ACHN (cell line): ENCODE results near the gene ADAMTS14.

Experiments
- DNase-seq: peaks from one replicate; pipeline ENCODE4 v3.0.0-alpha.2; 2015
- in situ Hi-C: cut with HindIII; loops from 2 replicates; pipeline ENCODE4 v1.10.0; 2017; ENCODE audit warnings: low sequenced_read_pairs, low pct_ligation_motif_present, low pct_unique_long_range_greater_than_20kb

The ADAMTS14 gene

DNA sequence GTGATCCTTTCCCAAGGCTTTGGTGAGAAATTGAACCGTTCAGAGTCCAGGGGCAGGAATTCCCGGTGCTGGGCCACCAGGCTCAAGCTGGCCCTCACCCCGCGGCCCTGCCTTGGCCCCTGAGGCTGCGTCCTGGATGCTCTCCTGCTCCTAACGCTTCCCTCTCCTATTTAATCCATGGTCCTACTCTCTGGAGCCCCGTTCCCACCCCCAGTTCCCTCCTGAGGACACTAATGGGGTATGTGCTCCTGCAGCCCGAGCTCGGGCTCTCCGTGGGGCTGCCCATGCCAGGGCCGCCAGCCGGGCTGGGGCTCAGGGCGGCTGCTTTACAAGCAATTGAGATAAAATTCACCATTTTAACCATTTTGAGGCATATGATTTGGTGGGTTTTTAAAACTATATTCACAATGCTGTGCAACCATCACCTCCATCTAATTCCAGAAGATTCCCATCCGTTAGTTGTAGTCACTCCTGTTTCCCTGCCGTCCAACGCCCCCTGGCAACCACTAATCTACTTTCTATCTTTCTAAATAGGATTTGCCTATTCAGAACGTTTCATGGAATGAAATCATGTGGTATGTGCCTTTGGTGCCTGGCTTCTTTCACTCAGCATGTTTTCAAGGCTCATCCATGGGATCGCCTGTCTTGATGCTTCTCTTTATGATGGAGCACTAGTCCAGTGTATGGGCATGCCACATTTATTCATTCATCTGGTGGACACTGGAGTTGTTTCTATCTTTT is 33.0 kb downstream of the ADAMTS14 start:
- in situ Hi-C loops: no loop called here
- no peak for DNase-seq

DNA sequence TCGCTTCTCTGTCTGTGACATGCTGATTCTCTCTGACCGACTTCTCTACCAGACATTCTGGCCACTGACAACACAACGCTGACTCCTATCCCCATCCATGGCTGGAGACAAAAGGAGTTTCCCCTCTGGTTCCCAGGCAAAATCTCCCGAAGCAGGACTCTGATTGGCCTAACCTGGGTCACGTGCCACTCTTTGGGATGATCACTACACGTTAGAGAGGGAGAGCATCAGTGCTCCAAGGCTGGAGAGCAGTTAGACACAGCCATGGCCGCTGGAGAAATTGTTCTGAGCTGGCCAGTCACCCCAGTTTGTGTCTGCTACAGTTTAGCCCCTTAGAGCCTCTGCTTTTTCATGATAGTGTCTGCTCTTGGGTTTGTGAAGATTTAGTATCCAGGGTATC is 38.9 kb downstream of the ADAMTS14 start:
- in situ Hi-C loops: no loop called here

DNA sequence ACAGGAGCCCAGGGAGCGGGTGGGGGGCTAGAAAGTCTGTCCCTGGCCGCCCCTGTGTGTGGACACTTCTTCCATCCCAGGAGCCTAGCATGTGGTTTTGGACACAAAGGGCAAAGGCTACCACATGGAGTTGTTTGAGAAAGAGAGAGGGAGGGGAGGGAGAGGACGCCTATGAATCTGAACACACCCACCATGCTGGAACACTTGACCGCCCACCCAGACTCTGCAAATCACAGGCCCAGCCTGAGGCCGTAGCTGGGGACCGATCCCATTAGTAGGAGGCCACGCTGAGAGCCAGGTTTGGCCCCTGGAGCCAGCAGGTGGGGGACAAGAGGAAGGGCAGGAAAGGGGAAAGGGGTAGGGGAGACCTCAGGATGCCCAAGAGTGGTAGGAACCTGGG is 39.6 kb downstream of the ADAMTS14 start:
- no peak for DNase-seq
- in situ Hi-C loops: no loop called here

More for the DNA sequence above, 38.9 kb downstream of the ADAMTS14 start:
- no peak for DNase-seq

DNA sequence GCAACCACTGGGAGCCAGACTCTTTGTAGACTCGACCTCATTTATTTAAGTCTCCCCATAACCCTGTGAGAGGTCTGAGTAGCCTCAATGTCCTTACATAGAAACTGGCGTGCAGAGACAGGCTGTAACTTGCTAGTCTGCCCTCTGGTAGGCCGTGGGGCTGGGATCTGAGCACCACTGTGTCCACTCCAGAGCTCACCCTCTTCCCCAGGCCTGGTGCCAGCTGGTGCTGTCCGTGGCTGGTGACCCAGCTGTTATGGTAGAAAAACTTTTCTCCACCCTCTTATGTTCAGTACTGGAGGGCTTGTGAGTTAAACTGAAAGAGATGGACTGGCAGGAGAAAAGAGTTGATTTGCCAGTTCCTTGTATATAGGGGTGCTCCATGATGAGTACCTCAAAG is 41.9 kb downstream of the ADAMTS14 start:
- no peak for DNase-seq
- in situ Hi-C loops: no loop called here

DNA sequence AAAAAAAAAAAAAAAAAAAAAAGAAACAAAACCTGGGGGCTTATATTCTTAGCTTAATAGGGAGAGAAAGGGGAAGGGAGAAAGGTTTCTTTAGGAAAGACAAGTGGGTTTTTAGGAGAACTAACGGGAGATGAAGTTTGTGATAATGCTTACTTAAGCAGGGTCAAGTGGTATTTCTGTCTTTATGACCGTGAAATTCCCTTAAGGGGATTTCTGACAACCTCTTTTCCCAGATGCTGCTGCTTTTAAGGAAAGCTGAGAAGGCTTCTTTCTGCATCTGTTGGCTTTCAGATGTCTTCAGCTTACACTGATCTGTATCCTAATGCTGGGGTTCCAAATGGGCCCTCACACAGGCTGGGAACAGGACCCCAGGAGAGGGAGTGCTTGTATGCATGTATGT is 42.6 kb downstream of the ADAMTS14 start:
- in situ Hi-C loops: no loop called here
- no peak for DNase-seq

DNA sequence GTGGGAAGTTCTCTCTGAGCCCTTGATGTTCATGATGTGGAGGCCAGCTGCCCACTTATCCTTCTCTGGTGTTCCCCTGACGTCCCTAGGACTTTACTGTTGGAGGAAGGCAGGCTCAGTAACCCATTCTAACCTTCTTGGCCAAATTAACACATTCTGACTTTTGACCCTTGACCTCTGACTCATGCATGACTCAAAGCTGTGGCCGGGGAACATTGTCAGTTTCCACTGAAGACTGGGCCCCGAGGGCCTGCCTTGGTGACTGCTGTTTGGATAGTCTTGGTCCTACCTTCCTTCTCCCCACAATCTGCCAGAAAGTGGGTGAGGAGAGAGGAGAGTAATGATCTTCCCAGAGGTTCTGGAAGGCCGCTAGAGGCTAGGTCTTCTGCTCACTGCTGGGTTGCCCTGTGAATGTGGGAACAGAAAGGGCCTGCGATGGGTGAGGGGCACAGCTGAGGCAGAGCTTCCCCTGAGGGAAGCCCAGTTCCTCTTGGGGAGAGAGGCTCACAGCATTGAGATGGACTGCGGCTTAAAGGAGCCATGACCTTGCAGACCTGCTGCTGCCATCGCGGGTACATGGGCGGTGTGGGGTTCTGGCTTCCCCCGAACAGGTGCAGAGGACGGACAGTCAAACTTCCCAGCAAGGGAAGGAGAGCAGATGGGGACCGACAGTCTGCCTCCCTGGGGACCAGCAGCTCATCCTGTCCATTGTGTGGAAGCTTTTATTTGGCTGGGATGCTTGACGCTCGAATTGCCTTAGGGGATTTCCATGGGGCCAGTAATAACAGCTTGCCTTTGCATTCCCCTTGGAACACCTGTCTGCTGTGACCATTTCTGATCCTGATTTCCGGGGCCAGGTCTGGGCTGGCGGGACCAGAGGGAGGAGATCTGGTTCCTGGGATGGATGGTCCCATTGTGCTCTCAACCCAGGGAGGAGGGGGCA is 43.8 kb downstream of the ADAMTS14 start:
- DNase-seq: peak; percentile 5
- in situ Hi-C loops: no loop called here

DNA sequence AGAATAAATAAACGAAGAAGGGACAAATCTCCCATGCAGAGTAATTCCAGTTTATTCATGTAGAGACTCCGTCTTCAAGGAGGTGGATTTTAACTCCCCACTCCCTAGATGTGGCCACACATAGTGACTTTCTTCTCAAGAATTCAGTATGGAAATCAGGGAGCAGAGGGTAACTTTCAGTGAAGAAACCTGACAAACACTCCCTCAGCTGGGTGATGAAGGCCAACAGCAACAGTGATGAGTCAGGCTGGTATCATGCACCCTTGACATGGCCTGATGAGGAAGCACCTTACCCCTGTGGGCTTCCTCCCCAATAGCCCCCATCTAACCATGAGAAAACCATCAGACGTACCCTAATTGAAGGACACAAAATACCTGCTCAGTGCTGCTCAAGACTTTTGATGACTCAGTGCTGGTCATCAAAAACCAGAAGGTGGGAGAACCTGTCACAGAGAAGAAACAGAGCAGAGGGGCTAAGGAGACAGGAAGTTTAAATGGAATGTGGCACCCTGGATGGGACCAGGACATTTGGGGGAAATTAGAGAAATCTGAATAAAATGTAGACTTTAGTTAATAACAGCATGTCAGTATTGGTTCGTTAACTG is 50.6 kb downstream of the ADAMTS14 start:
- in situ Hi-C loops: no loop called here
- peak; percentile 48 for DNase-seq

DNA sequence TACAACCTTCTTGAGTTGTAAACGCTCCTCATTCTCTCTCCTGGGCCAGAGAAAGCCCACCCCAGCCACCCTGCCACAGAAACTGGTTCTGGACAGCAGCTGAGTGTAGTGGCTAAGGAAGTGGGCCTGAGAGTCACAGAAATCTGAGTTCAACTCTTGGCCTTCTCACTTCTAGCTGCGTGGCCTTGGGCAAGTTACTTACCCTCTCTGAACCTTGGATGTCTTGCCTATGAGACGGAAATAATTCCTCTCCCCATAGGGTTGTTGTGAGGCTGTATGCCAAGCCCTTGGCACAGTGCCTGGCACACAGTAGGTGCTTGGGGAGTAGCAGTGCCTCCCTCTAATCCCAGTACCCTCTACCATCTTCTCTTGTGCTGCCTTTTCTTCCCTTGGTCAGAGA is 51.5 kb downstream of the ADAMTS14 start:
- in situ Hi-C loops: no loop called here
- DNase-seq: no peak

DNA sequence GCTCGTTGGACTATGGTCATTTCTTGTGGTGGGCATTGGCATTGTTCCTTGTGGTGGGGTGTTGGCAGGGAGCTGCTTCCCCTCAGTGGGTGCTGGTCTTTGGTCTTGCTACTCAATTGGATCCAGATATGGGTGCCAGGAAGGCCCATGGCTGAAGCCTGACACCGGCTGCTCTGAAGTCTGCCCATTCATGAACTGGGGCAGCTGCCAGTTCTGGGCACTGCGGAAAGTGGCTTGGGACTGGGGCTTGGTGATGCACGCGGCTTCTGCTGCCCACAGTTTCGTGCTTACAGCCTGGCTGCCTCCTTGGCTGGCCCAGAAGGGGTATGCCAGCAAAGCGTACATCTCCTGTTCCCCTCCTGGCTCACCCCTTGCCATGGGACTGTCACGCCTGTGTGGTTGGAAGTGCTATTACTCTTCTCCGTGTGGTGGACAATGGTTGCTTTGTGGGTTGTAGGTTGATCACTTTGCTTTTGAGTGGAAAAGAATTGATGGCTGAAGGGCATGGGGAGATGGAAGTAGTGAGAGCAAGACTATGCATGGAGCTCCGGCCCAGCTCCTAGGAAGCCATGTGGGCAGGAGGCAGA is 54.7 kb downstream of the ADAMTS14 start:
- DNase-seq: no peak
- in situ Hi-C loops: no loop called here

DNA sequence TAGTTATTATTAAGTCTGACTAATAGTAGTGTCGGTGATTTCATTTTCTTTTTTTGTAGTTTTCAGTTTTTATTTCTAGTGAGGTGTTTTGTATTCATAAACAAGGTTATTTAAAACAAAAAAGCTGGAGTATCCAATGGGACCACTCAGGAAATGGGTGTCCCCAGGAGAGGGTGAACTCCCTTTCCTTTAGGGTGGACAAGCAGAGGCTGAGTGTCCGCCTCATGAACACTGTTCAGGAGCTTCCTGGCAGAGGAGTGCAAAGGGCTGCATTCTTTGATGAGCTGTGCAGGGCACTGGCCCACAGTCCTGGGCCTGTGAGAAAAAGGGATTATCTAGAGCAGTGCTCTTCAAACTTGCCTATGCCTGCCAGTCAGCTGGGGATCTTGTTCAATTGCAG is 56.0 kb downstream of the ADAMTS14 start:
- DNase-seq: no peak
- in situ Hi-C loops: no loop called here

DNA sequence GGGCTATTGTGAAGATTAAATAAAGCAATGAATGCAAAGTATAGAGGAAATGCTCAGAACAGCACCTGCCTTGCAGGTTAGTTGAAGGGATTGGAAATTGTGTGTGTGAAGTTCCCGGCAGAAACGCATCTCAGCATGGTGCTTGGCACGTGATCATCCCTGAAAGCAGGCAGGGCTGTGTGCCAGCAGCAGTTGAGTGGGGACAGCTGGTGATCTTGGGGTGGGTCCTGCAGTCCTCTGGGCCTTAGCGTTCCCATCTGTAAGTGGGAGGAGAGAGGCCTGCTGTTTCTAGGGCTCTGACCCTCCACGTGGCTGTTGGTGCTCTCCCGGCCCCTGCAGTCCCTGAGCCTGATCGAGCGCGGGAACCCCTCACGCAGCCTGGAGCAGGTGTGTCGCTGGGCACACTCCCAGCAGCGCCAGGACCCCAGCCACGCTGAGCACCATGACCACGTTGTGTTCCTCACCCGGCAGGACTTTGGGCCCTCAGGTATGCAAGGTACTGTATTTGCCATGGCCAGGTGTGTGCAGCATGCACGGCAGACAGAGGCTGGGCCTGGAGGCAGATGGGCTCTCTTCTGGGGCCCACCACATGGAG is 57.6 kb downstream of the ADAMTS14 start:
- in situ Hi-C loops: no loop called here
- DNase-seq: no peak

DNA sequence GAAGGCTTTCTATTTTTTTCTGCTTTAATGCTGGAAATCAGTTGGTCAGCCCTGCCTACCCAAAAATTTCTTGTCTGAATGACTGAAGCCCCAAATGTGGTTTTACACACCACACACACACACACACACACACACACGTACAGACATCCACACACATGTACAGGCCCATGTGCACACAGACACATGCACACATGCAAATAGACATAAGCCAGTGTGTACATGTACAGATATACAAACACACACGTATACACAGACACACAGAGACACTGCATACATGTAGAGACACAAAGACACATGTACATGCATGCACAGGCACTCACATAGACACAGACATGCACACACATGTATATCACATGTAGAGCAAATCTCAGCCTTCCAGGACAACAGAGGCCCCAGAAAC is 58.6 kb downstream of the ADAMTS14 start:
- DNase-seq: no peak

DNA sequence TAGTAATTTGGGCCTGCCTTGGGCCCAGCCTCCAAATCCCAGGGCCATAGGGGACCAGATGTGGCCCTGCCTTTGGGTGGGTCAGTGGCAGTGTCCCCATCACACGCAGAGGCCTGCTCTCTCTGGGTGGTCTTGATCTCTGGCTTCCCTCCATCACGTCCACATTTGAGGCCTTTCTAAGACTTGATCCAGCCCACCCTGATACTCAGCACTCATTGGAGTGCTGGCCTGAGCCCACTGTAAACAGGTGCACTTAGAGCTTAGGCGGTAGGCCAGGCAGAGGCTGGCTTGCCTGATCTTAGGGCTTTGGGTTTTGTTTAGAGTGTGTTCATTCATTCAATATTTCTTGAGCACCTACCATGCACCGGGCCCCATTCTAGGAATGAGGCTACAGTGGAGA is 60.3 kb downstream of the ADAMTS14 start:
- in situ Hi-C loops: no loop called here
- no peak for DNase-seq

More for the DNA sequence above, 58.6 kb downstream of the ADAMTS14 start:
- in situ Hi-C loops: no loop called here

DNA sequence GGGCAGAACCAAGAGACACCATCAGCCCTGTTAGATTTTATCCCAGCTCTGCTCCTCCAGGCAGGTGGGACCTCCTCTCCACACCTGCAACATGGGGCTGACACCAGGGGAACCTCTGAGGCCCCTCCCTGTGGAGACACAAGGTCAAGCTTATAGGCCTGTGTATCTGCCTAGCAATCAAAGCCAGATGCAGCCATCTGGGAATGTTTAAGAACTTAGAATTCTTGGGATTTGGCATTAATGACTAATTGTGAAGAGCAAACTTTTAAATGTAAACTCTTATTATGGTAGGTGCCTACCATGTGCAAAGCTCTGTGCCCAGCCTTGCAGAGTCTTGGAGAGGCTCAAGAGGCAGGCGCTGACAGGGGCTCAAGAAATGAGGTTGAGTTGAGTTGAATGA is 60.7 kb downstream of the ADAMTS14 start:
- no peak for DNase-seq
- in situ Hi-C loops: no loop called here

DNA sequence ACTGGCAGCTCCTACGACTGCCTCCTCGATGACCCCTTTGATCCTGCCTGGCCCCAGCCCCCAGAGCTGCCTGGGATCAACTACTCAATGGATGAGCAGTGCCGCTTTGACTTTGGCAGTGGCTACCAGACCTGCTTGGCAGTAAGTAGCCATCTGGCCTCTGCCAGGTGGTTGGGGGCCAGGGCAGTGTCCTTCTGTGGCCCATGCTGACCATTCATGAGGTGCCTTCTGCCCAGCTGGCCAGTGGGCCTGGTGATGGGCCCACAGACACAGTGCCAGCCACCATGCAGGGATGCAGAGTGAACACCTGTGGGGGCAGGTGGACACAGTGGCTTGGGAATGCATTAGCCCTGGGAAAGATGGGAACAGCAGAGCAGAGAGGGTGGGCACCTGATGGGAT is 62.9 kb downstream of the ADAMTS14 start:
- in situ Hi-C loops: no loop called here

DNA sequence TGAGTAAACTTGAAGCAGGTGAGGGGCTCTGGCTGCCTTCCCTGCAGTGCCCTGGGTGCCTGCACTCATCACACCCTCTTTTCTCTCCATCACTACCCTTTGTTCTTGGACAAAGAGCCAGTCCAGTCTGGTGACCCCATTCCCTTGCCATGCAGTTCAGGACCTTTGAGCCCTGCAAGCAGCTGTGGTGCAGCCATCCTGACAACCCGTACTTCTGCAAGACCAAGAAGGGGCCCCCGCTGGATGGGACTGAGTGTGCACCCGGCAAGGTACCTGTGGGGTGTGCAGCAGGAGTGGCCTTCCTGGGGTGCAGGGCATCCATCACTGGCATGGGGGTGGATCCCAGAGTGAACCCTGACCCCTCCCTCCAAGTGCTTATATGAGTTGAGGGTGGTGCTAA is 64.2 kb downstream of the ADAMTS14 start:
- no peak for DNase-seq
- in situ Hi-C loops: no loop called here

More for the DNA sequence above, 62.9 kb downstream of the ADAMTS14 start:
- DNase-seq: no peak

DNA sequence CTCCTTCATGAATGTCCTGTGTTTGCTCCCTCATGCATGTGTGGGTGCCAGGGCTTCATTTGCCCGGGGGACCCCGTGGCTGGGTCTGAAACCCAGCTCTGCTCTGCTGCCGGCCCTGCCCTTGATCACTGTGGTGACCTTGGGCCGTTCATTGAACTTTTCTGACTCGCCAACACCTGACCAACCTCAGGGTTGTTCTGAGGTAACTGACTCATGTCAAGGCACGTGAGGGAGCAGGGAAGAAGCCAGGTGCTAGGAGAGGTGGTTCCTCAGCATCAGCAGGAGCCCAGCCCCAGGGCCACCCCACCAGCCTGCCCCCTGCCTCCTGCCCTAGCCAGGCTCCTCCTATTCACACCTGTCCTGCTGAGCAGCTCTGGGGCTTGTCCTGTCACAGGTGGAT is 64.9 kb downstream of the ADAMTS14 start:
- no peak for DNase-seq
- in situ Hi-C loops: no loop called here

DNA sequence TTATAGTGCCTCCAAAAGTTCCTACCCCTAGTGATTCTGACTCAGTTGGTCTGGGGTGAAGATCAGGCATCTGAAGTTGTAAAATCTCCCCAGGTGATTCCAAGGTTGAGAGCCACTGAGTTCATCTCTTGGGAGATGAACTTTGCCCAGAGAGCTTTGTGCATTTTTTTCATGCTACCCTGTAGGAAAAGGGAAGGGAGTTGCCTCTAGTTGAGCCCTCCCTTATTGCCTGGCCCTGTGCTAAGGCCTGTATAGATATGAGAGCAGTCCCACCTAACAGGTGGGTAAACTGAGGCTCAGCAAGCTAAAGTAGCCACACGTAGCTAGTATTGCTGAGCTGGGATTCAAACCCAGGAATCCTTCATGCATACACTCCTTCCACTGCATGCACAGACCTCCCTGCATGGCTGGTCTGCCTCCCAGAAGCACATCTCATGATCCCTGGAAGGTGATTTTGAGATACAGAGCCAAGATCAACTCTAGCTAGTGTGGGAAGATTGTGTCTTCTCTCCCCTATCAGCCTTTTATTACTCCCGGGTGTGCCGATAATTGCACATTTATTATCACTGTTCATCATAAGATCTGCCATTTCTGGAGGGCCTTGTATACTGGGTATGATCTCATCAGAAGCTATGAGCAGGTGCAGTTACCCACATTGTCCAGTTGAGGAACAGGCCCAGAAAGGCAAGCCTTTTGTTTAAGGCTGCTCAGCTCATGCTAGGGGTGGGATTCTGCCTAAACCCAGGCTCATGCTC is 65.9 kb downstream of the ADAMTS14 start:
- no peak for DNase-seq
- in situ Hi-C loops: no loop called here
